K562 (cell line): ENCODE data around the gene CALML6. TPM values are rescaled to one million over a fixed set of nuclear protein-coding genes. Genes with fewer than 3 reads are reported as not detected.

Experiments used
- ATAC-seq: fragments of 200-7000 bp; cut with Tn5 transposase; 3 replicates; pipeline ENCODE4 v1.9.1; 2020; ENCODE audit warnings: moderate library complexity
- BruUV-seq: library from RNA; stranded (reverse); fragments of 400-500 nt; replicated peaks from 2 replicates; lab custom pipeline; 2021; lab: Mats Ljungman, UMichigan
- CTCF ChIA-PET: fragments of 300-600 bp; formaldehyde crosslinking; extraction: SDS; loops from one replicate; lab custom pipeline; 2021; ENCODE audit warnings: low intra/inter-chr PET ratio; lab: Yijun Ruan, JAX
- POLR2A ChIA-PET: fragments of 300-600, 350-650 bp; sonication (Branson Sonifier 250); formaldehyde crosslinking; extraction: SDS; loops from one replicate; lab custom pipeline; 2021; ENCODE audit warnings: antibody characterized with exemption, inconsistent platforms; lab: Yijun Ruan, JAX
- DNase-seq, 4 experiments: peaks; one replicate each; pipeline versions ENCODE4 v3.0.0 to v3.0.0-alpha.2; 2011 to 2018; ENCODE audit warnings: low spot score in 3 of 4, mixed read lengths in 3 of 4; ENCODE audit errors: extremely low read depth in 1 of 4
- FAIRE-seq: peaks from 2 replicates; lab custom pipeline; 2011; peaks lifted over from hg19 to GRCh38; lab: Jason Lieb, UNC
- H2AFZ ChIP-seq: 2 replicates; pipeline ENCODE4 v1.6.0; 2011; ENCODE audit warnings: low read depth, low read length, control low read depth, inconsistent platforms
- H3K27ac ChIP-seq: fragments of 200-600 bp; 3 replicates; pipeline ENCODE4 v1.8.0; 2011; ENCODE audit warnings: low read depth, mild to moderate bottlenecking, control low read depth, inconsistent platforms, low read length, moderate library complexity, mixed read lengths; ENCODE audit errors: extremely low read depth
- H3K27me3 ChIP-seq, 2 experiments: fragments of 300-600 bp in 1 of 2; 2 replicates in 1 of 2; 3 replicates in 1 of 2; pipeline versions ENCODE4 v1.6.0 to v1.8.0; 2011; ENCODE audit warnings: inconsistent platforms in 2 of 2, low read length in 2 of 2, mild to moderate bottlenecking in 1 of 2, mixed read lengths in 1 of 2, moderate library complexity in 1 of 2; ENCODE audit not compliant: control insufficient read depth in 2 of 2, insufficient read depth in 2 of 2
- H3K36me3 ChIP-seq: fragments of 300-600 bp; 3 replicates; pipeline ENCODE4 v1.8.0; 2011; ENCODE audit warnings: mild to moderate bottlenecking, low read length, inconsistent platforms; ENCODE audit not compliant: control insufficient read depth, insufficient read depth
- H3K4me1 ChIP-seq, 2 experiments: fragments of 200-600 bp in 1 of 2; replicated peaks in 1 of 2; 2 replicates in 1 of 2; 3 replicates in 1 of 2; pipeline versions ENCODE4 v1.5.1 to v1.8.0; 2011; ENCODE audit warnings: inconsistent platforms in 2 of 2, low read length in 2 of 2, mild to moderate bottlenecking in 1 of 2, mixed read lengths in 1 of 2, moderate library complexity in 1 of 2; ENCODE audit not compliant: control insufficient read depth in 2 of 2, insufficient read depth in 2 of 2
- H3K4me2 ChIP-seq: 2 replicates; pipeline ENCODE4 v1.6.1; 2011; ENCODE audit warnings: low read length, control low read depth, inconsistent platforms, mixed read lengths; ENCODE audit not compliant: insufficient read depth
- H3K4me3 ChIP-seq: fragments of 200-600 bp; sonication (generic), shearing (Covaris generic); 2 replicates; pipeline ENCODE4 v1.5.1; 2016; ENCODE audit warnings: control low read depth, inconsistent platforms
- H3K79me2 ChIP-seq: fragments of 200-600 bp; 3 replicates; pipeline ENCODE4 v1.8.0; 2011; ENCODE audit warnings: low read length, inconsistent platforms; ENCODE audit not compliant: control insufficient read depth, insufficient read depth
- H3K9ac ChIP-seq, 2 experiments: 2 replicates each; pipeline versions ENCODE4 v1.6.0 to v1.6.1; 2011; ENCODE audit warnings: low read depth in 2 of 2, low read length in 2 of 2, control low read depth in 1 of 2, inconsistent platforms in 1 of 2, mild to moderate bottlenecking in 1 of 2, mixed read lengths in 1 of 2; ENCODE audit not compliant: insufficient read depth in 1 of 2
- H3K9me1 ChIP-seq: one replicate; pipeline ENCODE4 v1.6.0; 2011; ENCODE audit warnings: inconsistent platforms, mild to moderate bottlenecking, low read length, moderate library complexity; ENCODE audit not compliant: control insufficient read depth, insufficient read depth
- H3K9me3 ChIP-seq: replicated peaks from 2 replicates; pipeline ENCODE4 v1.5.1; 2011; ENCODE audit warnings: low read depth, low read length, inconsistent platforms; ENCODE audit not compliant: control insufficient read depth, insufficient read depth
- H4K20me1 ChIP-seq: replicated peaks from 2 replicates; pipeline ENCODE4 v1.6.1; 2011; ENCODE audit warnings: low read length, inconsistent platforms, mixed read lengths; ENCODE audit not compliant: control insufficient read depth, insufficient read depth
- CREB1 ChIP-seq, 2 experiments: sonication (generic) in 1 of 2; formaldehyde crosslinking in 1 of 2; IDR thresholded peaks; 2 replicates each; pipeline versions ENCODE4 v1.6.1 to v1.8.0; 2012 to 2022; ENCODE audit warnings: inconsistent platforms in 1 of 2, mild to moderate bottlenecking in 1 of 2, missing genetic modification reagents in 1 of 2, moderate library complexity in 1 of 2
- CREBBP ChIP-seq: IDR thresholded peaks from one replicate; pipeline ENCODE4 v1.6.1; 2012; ENCODE audit warnings: low read depth, mild to moderate bottlenecking, control low read depth, inconsistent platforms, low read length
- CTCF ChIP-seq, 3 experiments: IDR thresholded peaks in 2 of 3; conservative IDR thresholded peaks in 1 of 3; 2 replicates each; pipeline ENCODE4 v1.5.1; 2011 to 2012; ENCODE audit warnings: low read length in 3 of 3, mild to moderate bottlenecking in 3 of 3, control low read depth in 2 of 3, improper control_type of control experiment in 1 of 3, inconsistent platforms in 1 of 3, low read depth in 1 of 3, mixed read lengths in 1 of 3, moderate library complexity in 1 of 3; ENCODE audit not compliant: insufficient read depth in 2 of 3
- ESRRA ChIP-seq: fragments of 450-650 bp; IDR thresholded peaks from 2 replicates; pipeline ENCODE4 v1.6.1; 2014; ENCODE audit warnings: low read depth, mild to moderate bottlenecking, moderate library complexity, borderline replicate concordance
- L3MBTL2 ChIP-seq: fragments of 450-650 bp; IDR thresholded peaks from 2 replicates; pipeline ENCODE4 v1.6.1; 2016; ENCODE audit warnings: mild to moderate bottlenecking, moderate library complexity
- MAFF ChIP-seq: IDR thresholded peaks from 2 replicates; pipeline ENCODE4 v1.6.1; 2012; ENCODE audit warnings: low read length, improper control_type of control experiment
- MYC ChIP-seq, 2 experiments: fragments of 250-450 bp in 1 of 2; sonication (Bioruptor Pico) in 1 of 2; IDR thresholded peaks; 2 replicates each; pipeline versions ENCODE4 v1.5.1 to v1.6.1; 2012 to 2021; ENCODE audit warnings: low read depth in 2 of 2, borderline replicate concordance in 1 of 2, improper control_type of control experiment in 1 of 2, low read length in 1 of 2, mild to moderate bottlenecking in 1 of 2, moderate library complexity in 1 of 2
- RAD21 ChIP-seq, 2 experiments: fragments of 250-450 bp in 1 of 2; fragments of 450-650 bp in 1 of 2; sonication (Bioruptor Pico) in 1 of 2; formaldehyde crosslinking in 1 of 2; IDR thresholded peaks in 1 of 2; conservative IDR thresholded peaks in 1 of 2; 2 replicates each; pipeline versions ENCODE4 v1.4.0 to v1.8.0; 2020 to 2022; ENCODE audit warnings: mild to moderate bottlenecking in 2 of 2, moderate library complexity in 1 of 2
- ZBTB1 ChIP-seq: sonication (generic); formaldehyde crosslinking; IDR thresholded peaks from 2 replicates; pipeline ENCODE4 v1.8.1; 2023; ENCODE audit warnings: missing genetic modification reagents, low read depth, mild to moderate bottlenecking, borderline replicate concordance
- WGBS: fragments of 100-300 bp; shearing (Covaris generic); methylation state at CpG from one replicate; pipeline ENCODE4 v1.1.6; 2016; ENCODE audit warnings: low coverage, mixed read lengths; ENCODE audit not compliant: insufficient coverage; ENCODE audit errors: missing lambda C conversion rate; 5-methylcytosine and 5-hydroxymethylcytosine counted together
- in situ Hi-C: fragments of 300-500 bp; cut with MboI; formaldehyde crosslinking; loops from 4 replicates; pipeline ENCODE4 v1.15.0; 2018; ENCODE audit warnings: inconsistent platforms, mixed read lengths
- intact Hi-C: fragments of 100-400 bp; cut with micrococcal nuclease; formaldehyde crosslinking; loops from 2 replicates; pipeline ENCODE4 v1.14.2; 2022
- polyA plus RNA-seq, 8 experiments: library from polyadenylated mRNA; depleted of rRNA in 4 of 8; stranded (reverse) in 5 of 8; unstranded in 3 of 8; fragments of >200 nt; fragmentation: Nextera tagmentation in 2 of 8; fragmentation: Illumina TruSeq in 1 of 8; extraction: Ambion mirVana in 2 of 8; extraction: Trizol in 1 of 8; gene quantifications; 2 replicates each; pipeline versions ENCODE4 v1.2.1 to v1.2.3, GENCODE V29; 2011 to 2014; ENCODE audit warnings: inconsistent platforms in 1 of 8, missing spikeins in 1 of 8
- total RNA-seq, 7 experiments: library from RNA; depleted of rRNA in 6 of 7; stranded (reverse); fragments of >200 nt in 6 of 7; fragmentation: Illumina TruSeq in 2 of 7; extraction: Trizol in 2 of 7; gene quantifications; 2 replicates each; pipeline versions ENCODE4 v1.2.1 to v1.2.3, GENCODE V29; 2011 to 2021; ENCODE audit warnings: low replicate concordance in 1 of 7
- TF ChIP-seq, protein P1 (sequence below): IDR thresholded peaks from 2 replicates; pipeline ENCODE4 v1.6.1; 2011; ENCODE audit warnings: borderline replicate concordance, low read depth, mild to moderate bottlenecking, moderate library complexity, low read length; ENCODE audit not compliant: insufficient read depth, poor library complexity, severe bottlenecking
- TF ChIP-seq, protein P2 (sequence below): sonication (generic); formaldehyde crosslinking; IDR thresholded peaks from 2 replicates; pipeline ENCODE4 v1.9.0; 2022; ENCODE audit warnings: mild to moderate bottlenecking, missing genetic modification reagents

Gene CALML6
- total and polyA plus RNA-seq, 9 of the 15 experiments (the other 6 are each of a cell fraction or from before 2014, with no cell fraction given) = 0.14 TPM; not detected in 8

- Histone ChIP-seq H3K27ac (no peak overlapping the region), H3K27me3 (peaks cover 0 to 14% of the 10 kb centered on the region in 2 experiments; a peak in 3 of 5 replicates), H3K4me2 (no peak overlapping the region), H4K20me1 (no peaks in the 10 kb centered on the region), H3K4me1 (peaks cover 6 to 44% of the 10 kb centered on the region in 2 experiments; a peak in 3 of 5 replicates), H3K36me3 (no peaks in the 10 kb centered on the region), H3K9me1 (no peaks in the 10 kb centered on the region), H3K9ac (0 out of 4 replicates have a peak overlapping the region, but pooled peaks of 1 of the 2 experiments have one; percentile 23)
- POLR2A ChIA-PET = interaction anchor here (0.5 to 2.0 kb wide), 6 partner anchors 8 to 548 kb away, joined by 3 to 10 read pairs (median 4); no protein-coding TSS in a partner anchor
- no peak for TF ChIP-seq CREBBP
- TF ChIP-seq RAD21 (CRISPR knock-in tag; conservative IDR thresholded peaks at IDR 0.05 in 1 of 2, IDR thresholded peaks at IDR 0.05 in 1 of 2) = peak in 1 of 2 experiments; percentile 18; a peak in 1 of 4 replicates
- TF ChIP-seq, protein P1, sequence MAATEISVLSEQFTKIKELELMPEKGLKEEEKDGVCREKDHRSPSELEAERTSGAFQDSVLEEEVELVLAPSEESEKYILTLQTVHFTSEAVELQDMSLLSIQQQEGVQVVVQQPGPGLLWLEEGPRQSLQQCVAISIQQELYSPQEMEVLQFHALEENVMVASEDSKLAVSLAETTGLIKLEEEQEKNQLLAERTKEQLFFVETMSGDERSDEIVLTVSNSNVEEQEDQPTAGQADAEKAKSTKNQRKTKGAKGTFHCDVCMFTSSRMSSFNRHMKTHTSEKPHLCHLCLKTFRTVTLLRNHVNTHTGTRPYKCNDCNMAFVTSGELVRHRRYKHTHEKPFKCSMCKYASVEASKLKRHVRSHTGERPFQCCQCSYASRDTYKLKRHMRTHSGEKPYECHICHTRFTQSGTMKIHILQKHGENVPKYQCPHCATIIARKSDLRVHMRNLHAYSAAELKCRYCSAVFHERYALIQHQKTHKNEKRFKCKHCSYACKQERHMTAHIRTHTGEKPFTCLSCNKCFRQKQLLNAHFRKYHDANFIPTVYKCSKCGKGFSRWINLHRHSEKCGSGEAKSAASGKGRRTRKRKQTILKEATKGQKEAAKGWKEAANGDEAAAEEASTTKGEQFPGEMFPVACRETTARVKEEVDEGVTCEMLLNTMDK = no peak
- 0 out of 2 replicates have a peak, but pooled peaks have one; percentile 43 for TF ChIP-seq ZBTB1
- TF ChIP-seq ESRRA = peak; percentile 62; the same call in 1 of the 2 replicates
- no peak for TF ChIP-seq MAFF
- no peak for TF ChIP-seq CREB1 (IDR thresholded peaks at IDR 0.05)
- TF ChIP-seq CREB1 (CRISPR knock-in tag; IDR thresholded peaks at IDR 0.05) = peak; percentile 48; the same call in 1 of the 2 replicates
- 0 out of 2 replicates have a peak, but pooled peaks have one; percentile 18 for TF ChIP-seq MYC (IDR thresholded peaks at IDR 0.05; ENCODE audit: low read depth, low read length)
- no peak for TF ChIP-seq MYC (CRISPR knock-in tag; IDR thresholded peaks at IDR 0.05; ENCODE audit: borderline replicate concordance, low read depth)
- 0 out of 2 replicates have a peak, but pooled peaks have one; percentile 30 for TF ChIP-seq L3MBTL2
- TF ChIP-seq, protein P2, sequence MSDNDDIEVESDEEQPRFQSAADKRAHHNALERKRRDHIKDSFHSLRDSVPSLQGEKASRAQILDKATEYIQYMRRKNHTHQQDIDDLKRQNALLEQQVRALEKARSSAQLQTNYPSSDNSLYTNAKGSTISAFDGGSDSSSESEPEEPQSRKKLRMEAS (CRISPR knock-in tag) = peak; percentile 75; the same call in 1 of the 2 replicates
- peak; percentile 42 to 55 (median 51); a peak in 5 of 6 replicates for TF ChIP-seq CTCF (IDR thresholded peaks at IDR 0.05 in 2 of 3, conservative IDR thresholded peaks at IDR 0.05 in 1 of 3; ENCODE audit: insufficient read depth in 2 of 3, low read depth in 1 of 3, low read length in 3 of 3)
- TF ChIP-seq, all 486 proteins: peak for 8
- H3K9me3 ChIP-seq = peaks cover 4% of the 10 kb centered on the region; the same call in 1 of the 2 replicates
- 35% methylated on average over 16 of the region's 16 CpGs for WGBS
- H2AFZ ChIP-seq = peak overlapping the region; percentile 44; the same call in 1 of the 2 replicates
- H3K79me2 ChIP-seq = no peaks in the 10 kb centered on the region
- ATAC-seq (peak; percentile 25), FAIRE-seq (peak; percentile 29), DNase-seq (no peak)
- intact Hi-C loops (no loop called here), in situ Hi-C loops (no loop called here)
- CTCF ChIA-PET = interaction anchor here (0.6 kb wide), 1 partner anchor 113 kb away, joined by 4 read pairs; no protein-coding TSS in a partner anchor
- no TSS peak for BruUV-seq
- H3K4me3 ChIP-seq = no peak overlapping the region
Measured at GRCh38 chr1:1899266-1899966, 15.6 kb upstream of the CALML6 start.
